Endodermal cell (in vitro differentiated cells): Measurements from ENCODE around the gene TMEM43. TPM values are rescaled to one million over a fixed set of nuclear protein-coding genes. Genes with fewer than 3 reads are reported as not detected.

ENCODE experiments used
- DNase-seq: peaks from one replicate; pipeline ENCODE4 v3.0.0-alpha.2; 2017
- H3K27ac ChIP-seq: 2 replicates; pipeline ENCODE4 v1.5.1; 2013; ENCODE audit warnings: mild to moderate bottlenecking, low read depth, low read length, moderate library complexity
- H3K27me3 ChIP-seq: 2 replicates; pipeline ENCODE4 v1.6.1; 2013; ENCODE audit warnings: mild to moderate bottlenecking, low read length, moderate library complexity; ENCODE audit not compliant: insufficient read depth, control insufficient read depth, poor library complexity, severe bottlenecking
- H3K36me3 ChIP-seq: 2 replicates; pipeline ENCODE4 v1.7.0; 2013; ENCODE audit warnings: mild to moderate bottlenecking, low read length, moderate library complexity; ENCODE audit not compliant: control insufficient read depth, insufficient read depth
- H3K4me1 ChIP-seq: one replicate; pipeline ENCODE4 v1.7.0; 2013; ENCODE audit warnings: low read length; ENCODE audit not compliant: control insufficient read depth, insufficient read depth
- H3K4me3 ChIP-seq: 2 replicates; pipeline ENCODE4 v1.5.1; 2013; ENCODE audit warnings: mild to moderate bottlenecking, low read length, moderate library complexity
- H3K9ac ChIP-seq: 2 replicates; pipeline ENCODE4 v1.6.1; 2013; ENCODE audit warnings: mild to moderate bottlenecking, low read length, moderate library complexity; ENCODE audit not compliant: poor library complexity, severe bottlenecking; ENCODE audit errors: extremely low read depth
- H3K9me3 ChIP-seq: 2 replicates; pipeline ENCODE4 v1.6.1; 2013; ENCODE audit warnings: mild to moderate bottlenecking, low read length, moderate library complexity; ENCODE audit not compliant: control insufficient read depth
- H3K27ac Mint-ChIP-seq: 2 replicates; pipeline ENCODE4 v1.8.0; 2020; ENCODE audit warnings: mixed read lengths
- H3K27me3 Mint-ChIP-seq: 2 replicates; pipeline ENCODE4 v1.8.0; 2021; ENCODE audit warnings: mild to moderate bottlenecking, mixed read lengths; ENCODE audit not compliant: insufficient read depth
- H3K36me3 Mint-ChIP-seq: 2 replicates; pipeline ENCODE4 v1.8.0; 2020; ENCODE audit warnings: low read depth, mixed read lengths
- H3K4me1 Mint-ChIP-seq: 2 replicates; pipeline ENCODE4 v1.8.0; 2020; ENCODE audit warnings: mixed read lengths
- H3K4me3 Mint-ChIP-seq: 2 replicates; pipeline ENCODE4 v1.8.0; 2020; ENCODE audit warnings: mild to moderate bottlenecking, moderate library complexity, mixed read lengths
- H3K9me3 Mint-ChIP-seq: 2 replicates; pipeline ENCODE4 v1.8.0; 2020; ENCODE audit warnings: mild to moderate bottlenecking, mixed read lengths
- CTCF ChIP-seq: fragments of 200-600 bp; sonication (generic); conservative IDR thresholded peaks from 2 replicates; pipeline ENCODE4 v1.5.0; 2021; ENCODE audit warnings: antibody characterized with exemption, mild to moderate bottlenecking
- WGBS, 2 experiments: methylation state at CpG; one replicate each; pipeline versions ENCODE4 v1.1.5 to v1.1.7; 2013; ENCODE audit warnings: missing lambda C conversion rate in 2 of 2, mixed read lengths in 1 of 2; ENCODE audit not compliant: insufficient coverage in 1 of 2, insufficient read length in 1 of 2; 5-methylcytosine and 5-hydroxymethylcytosine counted together
- total RNA-seq, 2 donors: library from RNA; stranded (reverse); fragmentation: NEBNext Ultra II Directional in 1 of 2; extraction: Animal tissue kit (Norgen Biotek cat#: 25700) in 1 of 2; gene quantifications; 2 replicates in 1 of 2; 3 replicates in 1 of 2; pipeline ENCODE4 v1.2.1, GENCODE V29; 2021

The TMEM43 gene
- total RNA-seq, 2 donors from 2014 or later = 28.9 to 39.3 TPM

GRCh38 chr3:14154276-14154675 is 29.4 kb downstream of the TMEM43 start:
- Histone ChIP-seq H3K4me1 (no peaks in the 10 kb centered on the region), H3K4me3 (no peak overlapping the region), H3K27ac (no peak overlapping the region), H3K9ac (no peak overlapping the region), H3K9me3 (no peaks in the 10 kb centered on the region), H3K36me3 (peaks cover 67% of the 10 kb centered on the region), H3K27me3 (no peaks in the 10 kb centered on the region)
- WGBS, 2 experiments = 90 to 95% methylated on average over 5 of the region's 5 CpGs
- Mint-ChIP-seq H3K27me3 (no peaks in the 10 kb centered on the region), H3K36me3 (peaks cover 72% of the 10 kb centered on the region), H3K27ac (no peak overlapping the region), H3K4me1 (peaks cover 11% of the 10 kb centered on the region), H3K9me3 (no peaks in the 10 kb centered on the region), H3K4me3 (no peak overlapping the region)
- TF ChIP-seq CTCF = no peak
- peak; percentile 12 for DNase-seq

- peak; percentile 44 for DNase-seq
- H3K9ac ChIP-seq = no peak overlapping the region
- peaks cover 73% of the 10 kb centered on the region for H3K36me3 ChIP-seq
- Mint-ChIP-seq H3K36me3 (peaks cover 76% of the 10 kb centered on the region), H3K4me3 (no peak overlapping the region), H3K27me3 (no peaks in the 10 kb centered on the region), H3K4me1 (peaks cover 11% of the 10 kb centered on the region), H3K27ac (no peak overlapping the region), H3K9me3 (no peaks in the 10 kb centered on the region)
- H3K27ac ChIP-seq = no peak overlapping the region
- no peaks in the 10 kb centered on the region for H3K9me3 ChIP-seq
- TF ChIP-seq CTCF = no peak
- 90 to 98% methylated on average over 5 to 7 of the region's 7 CpGs for WGBS, 2 experiments
- H3K27me3 ChIP-seq = no peaks in the 10 kb centered on the region
- H3K4me1 ChIP-seq = no peaks in the 10 kb centered on the region
- no peak overlapping the region for H3K4me3 ChIP-seq
Measured at GRCh38 chr3:14154895-14155440, 30.1 kb downstream of the TMEM43 start.

GRCh38 chr3:14156201-14156600 is 31.3 kb downstream of the TMEM43 start:
- no peak overlapping the region for H3K27ac ChIP-seq
- no peak for TF ChIP-seq CTCF
- Mint-ChIP-seq H3K27ac (no peak overlapping the region), H3K27me3 (no peaks in the 10 kb centered on the region), H3K4me3 (no peak overlapping the region), H3K36me3 (peaks cover 82% of the 10 kb centered on the region), H3K4me1 (peaks cover 11% of the 10 kb centered on the region), H3K9me3 (peaks cover 6% of the 10 kb centered on the region)
- peaks cover 85% of the 10 kb centered on the region for H3K36me3 ChIP-seq
- WGBS, 2 experiments = 95 to 98% methylated on average over 7 of the region's 7 CpGs
- H3K4me3 ChIP-seq = no peak overlapping the region
- DNase-seq = no peak
- H3K9ac ChIP-seq = no peak overlapping the region
- H3K9me3 ChIP-seq = peaks cover 8% of the 10 kb centered on the region
- H3K27me3 ChIP-seq = no peaks in the 10 kb centered on the region
- no peaks in the 10 kb centered on the region for H3K4me1 ChIP-seq
